ENCODE results near the gene PTPRG.

Gene PTPRG

DNA sequence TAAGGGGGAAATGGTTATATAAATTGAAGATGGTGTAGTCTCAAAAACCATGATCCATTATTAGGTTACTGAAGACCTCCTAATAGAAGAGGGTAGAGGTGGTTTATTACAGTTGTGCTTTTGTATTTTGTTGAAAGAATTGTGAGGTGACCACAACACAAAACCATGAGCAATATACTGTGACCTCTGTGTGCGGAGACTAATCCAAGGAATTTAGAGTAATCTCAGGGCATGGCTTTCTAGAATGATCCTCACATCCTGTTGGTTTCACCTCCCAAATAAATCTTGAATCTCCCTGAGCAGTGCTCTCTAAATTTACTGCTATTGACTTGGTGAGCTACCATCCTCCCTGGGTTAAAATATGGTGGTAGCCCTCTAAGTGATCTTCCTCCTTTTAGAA is 52.3 kb downstream of the PTPRG start:
- no peak for DNase-seq
- no peaks in the 10 kb centered on the region for H3K79me2 ChIP-seq (ENCODE audit: control insufficient read depth, insufficient read depth, low read length, poor library complexity)
- WGBS (ENCODE audit: extremely low coverage, insufficient coverage, insufficient read length) = no CpG with 5 or more reads among the region's 1 CpG

DNA sequence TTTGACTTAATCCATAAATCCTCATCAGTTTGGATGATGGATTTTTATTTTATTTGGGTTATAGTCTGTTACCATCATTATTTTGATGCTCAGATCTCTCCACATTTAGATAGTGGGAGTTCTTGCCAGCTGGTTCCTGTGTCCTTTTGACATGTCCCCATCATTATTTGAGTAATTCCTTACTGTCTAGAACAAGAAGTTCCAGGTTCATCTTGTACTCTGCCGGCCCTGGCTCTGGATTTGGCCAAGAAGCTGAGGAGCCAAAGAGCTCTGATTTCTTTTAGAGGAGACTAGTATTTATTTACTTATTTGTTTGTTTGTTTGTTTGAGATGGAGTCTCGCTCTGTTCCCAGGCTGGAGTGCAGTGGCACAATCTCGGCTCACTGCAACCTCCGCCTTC is 54.3 kb downstream of the PTPRG start:
- no CpG with 5 or more reads among the region's 4 CpGs for WGBS (ENCODE audit: extremely low coverage, insufficient coverage, insufficient read length)
- no peaks in the 10 kb centered on the region for H3K36me3 ChIP-seq (ENCODE audit: control insufficient read depth in 1 of 2, insufficient read depth in 2 of 2, low read length in 2 of 2)
- H3K27me3 ChIP-seq (ENCODE audit: insufficient read depth, low read length) = no peaks in the 10 kb centered on the region
- H3K4me1 ChIP-seq (ENCODE audit: control insufficient read depth in 1 of 2, insufficient read depth in 2 of 2, low read length in 2 of 2) = peaks cover 3 to 5% of the 10 kb centered on the region in 2 experiments
- H3K79me2 ChIP-seq (ENCODE audit: control insufficient read depth, insufficient read depth, low read length, poor library complexity) = no peaks in the 10 kb centered on the region
- H3K79me1 ChIP-seq (ENCODE audit: low read length) = no peaks in the 10 kb centered on the region
- no peak overlapping the region for H3K4ac ChIP-seq (ENCODE audit: low read depth, low read length)
- H4K91ac ChIP-seq (ENCODE audit: low read depth, low read length) = no peak overlapping the region
- no peak for DNase-seq
- no peak overlapping the region for H3K9ac ChIP-seq (ENCODE audit: low read length)
- no peak overlapping the region for H3K18ac ChIP-seq (ENCODE audit: low read length)
- no peak overlapping the region for H3K14ac ChIP-seq (ENCODE audit: low read length)
- H2AK5ac ChIP-seq (ENCODE audit: low read length) = no peak overlapping the region
- H3K27ac ChIP-seq (ENCODE audit: low read depth, low read length) = no peak overlapping the region
- no peak overlapping the region for H3K4me3 ChIP-seq (ENCODE audit: low read depth, low read length)
- H2BK12ac ChIP-seq (ENCODE audit: low read length) = no peak overlapping the region
- H2BK120ac ChIP-seq (ENCODE audit: insufficient read depth, low read length, poor library complexity) = no peak overlapping the region
- H2AFZ ChIP-seq (ENCODE audit: insufficient read depth, low read length, poor library complexity) = no peak overlapping the region
- H3K4me2 ChIP-seq (ENCODE audit: low read length) = no peak overlapping the region
- no peaks in the 10 kb centered on the region for H3K9me3 ChIP-seq (ENCODE audit: insufficient read depth, low read depth, low read length)
- H4K12ac ChIP-seq (ENCODE audit: low read depth, low read length) = no peak overlapping the region
- H2BK5ac ChIP-seq (ENCODE audit: low read depth, low read length, poor library complexity) = no peak overlapping the region
- no peak overlapping the region for H3K23ac ChIP-seq (ENCODE audit: low read length)
- no peak overlapping the region for H4K8ac ChIP-seq (ENCODE audit: low read depth, low read length)

More for the DNA sequence above, 52.3 kb downstream of the PTPRG start:
- no peak overlapping the region for H4K8ac ChIP-seq (ENCODE audit: low read depth, low read length)
- no peak overlapping the region for H4K12ac ChIP-seq (ENCODE audit: low read depth, low read length)
- H3K9me3 ChIP-seq (ENCODE audit: insufficient read depth, low read depth, low read length) = no peaks in the 10 kb centered on the region
- no peak overlapping the region for H2BK120ac ChIP-seq (ENCODE audit: insufficient read depth, low read length, poor library complexity)
- no peak overlapping the region for H3K4ac ChIP-seq (ENCODE audit: low read depth, low read length)
- no peak overlapping the region for H3K14ac ChIP-seq (ENCODE audit: low read length)
- H3K18ac ChIP-seq (ENCODE audit: low read length) = no peak overlapping the region
- H2BK5ac ChIP-seq (ENCODE audit: low read depth, low read length, poor library complexity) = no peak overlapping the region
- H3K4me2 ChIP-seq (ENCODE audit: low read length) = no peak overlapping the region
- H4K91ac ChIP-seq (ENCODE audit: low read depth, low read length) = no peak overlapping the region
- H3K27me3 ChIP-seq (ENCODE audit: insufficient read depth, low read length) = no peaks in the 10 kb centered on the region
- no peak overlapping the region for H2BK12ac ChIP-seq (ENCODE audit: low read length)
- no peaks in the 10 kb centered on the region for H3K79me1 ChIP-seq (ENCODE audit: low read length)
- no peaks in the 10 kb centered on the region for H3K36me3 ChIP-seq (ENCODE audit: control insufficient read depth in 1 of 2, insufficient read depth in 2 of 2, low read length in 2 of 2)
- H2AK5ac ChIP-seq (ENCODE audit: low read length) = no peak overlapping the region
- no peak overlapping the region for H3K27ac ChIP-seq (ENCODE audit: low read depth, low read length)
- H2AFZ ChIP-seq (ENCODE audit: insufficient read depth, low read length, poor library complexity) = no peak overlapping the region
- no peak overlapping the region for H3K9ac ChIP-seq (ENCODE audit: low read length)
- H3K4me1 ChIP-seq (ENCODE audit: control insufficient read depth in 1 of 2, insufficient read depth in 2 of 2, low read length in 2 of 2) = peaks cover 3 to 5% of the 10 kb centered on the region in 2 experiments
- H3K4me3 ChIP-seq (ENCODE audit: low read depth, low read length) = no peak overlapping the region
- H3K23ac ChIP-seq (ENCODE audit: low read length) = no peak overlapping the region

DNA sequence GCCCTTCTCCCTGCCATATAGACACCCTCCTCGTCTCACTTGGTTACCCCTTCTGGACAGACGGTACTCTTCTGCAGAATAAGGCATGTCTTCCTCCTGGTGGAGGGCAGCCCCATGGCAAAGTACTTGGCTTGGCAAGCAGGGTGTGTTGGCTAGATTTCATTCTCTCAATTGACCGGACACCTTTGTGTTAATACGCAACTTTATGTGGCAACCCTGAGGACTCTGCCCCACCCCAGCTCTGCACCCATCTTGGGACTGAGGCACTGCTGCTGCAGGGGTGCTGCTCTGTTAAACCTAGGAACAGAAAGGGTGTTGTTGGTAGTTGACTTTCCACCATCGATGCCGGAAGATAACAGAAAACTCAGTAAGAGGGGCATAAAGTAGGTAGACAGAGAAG is 55.2 kb downstream of the PTPRG start:
- H3K27me3 ChIP-seq (ENCODE audit: insufficient read depth, low read length) = no peaks in the 10 kb centered on the region
- H3K9me3 ChIP-seq (ENCODE audit: insufficient read depth, low read depth, low read length) = no peaks in the 10 kb centered on the region
- H3K18ac ChIP-seq (ENCODE audit: low read length) = no peak overlapping the region
- H2AK5ac ChIP-seq (ENCODE audit: low read length) = no peak overlapping the region
- no peak overlapping the region for H3K9ac ChIP-seq (ENCODE audit: low read length)
- no peak overlapping the region for H4K91ac ChIP-seq (ENCODE audit: low read depth, low read length)
- no peak overlapping the region for H3K4me2 ChIP-seq (ENCODE audit: low read length)
- H4K12ac ChIP-seq (ENCODE audit: low read depth, low read length) = no peak overlapping the region
- no peak overlapping the region for H2AFZ ChIP-seq (ENCODE audit: insufficient read depth, low read length, poor library complexity)
- no peaks in the 10 kb centered on the region for H3K79me1 ChIP-seq (ENCODE audit: low read length)
- H3K4ac ChIP-seq (ENCODE audit: low read depth, low read length) = no peak overlapping the region
- H3K4me3 ChIP-seq (ENCODE audit: low read depth, low read length) = no peak overlapping the region
- no peak overlapping the region for H2BK120ac ChIP-seq (ENCODE audit: insufficient read depth, low read length, poor library complexity)
- no peak overlapping the region for H3K23ac ChIP-seq (ENCODE audit: low read length)
- no CpG with 5 or more reads among the region's 6 CpGs for WGBS (ENCODE audit: extremely low coverage, insufficient coverage, insufficient read length)
- no peak overlapping the region for H3K14ac ChIP-seq (ENCODE audit: low read length)
- DNase-seq = no peak
- no peaks in the 10 kb centered on the region for H3K79me2 ChIP-seq (ENCODE audit: control insufficient read depth, insufficient read depth, low read length, poor library complexity)
- no peak overlapping the region for H2BK12ac ChIP-seq (ENCODE audit: low read length)
- H3K4me1 ChIP-seq (ENCODE audit: control insufficient read depth in 1 of 2, insufficient read depth in 2 of 2, low read length in 2 of 2) = peaks cover 3 to 5% of the 10 kb centered on the region in 2 experiments
- H2BK5ac ChIP-seq (ENCODE audit: low read depth, low read length, poor library complexity) = no peak overlapping the region
- H3K36me3 ChIP-seq (ENCODE audit: control insufficient read depth in 1 of 2, insufficient read depth in 2 of 2, low read length in 2 of 2) = no peaks in the 10 kb centered on the region
- no peak overlapping the region for H4K8ac ChIP-seq (ENCODE audit: low read depth, low read length)
- no peak overlapping the region for H3K27ac ChIP-seq (ENCODE audit: low read depth, low read length)

DNA sequence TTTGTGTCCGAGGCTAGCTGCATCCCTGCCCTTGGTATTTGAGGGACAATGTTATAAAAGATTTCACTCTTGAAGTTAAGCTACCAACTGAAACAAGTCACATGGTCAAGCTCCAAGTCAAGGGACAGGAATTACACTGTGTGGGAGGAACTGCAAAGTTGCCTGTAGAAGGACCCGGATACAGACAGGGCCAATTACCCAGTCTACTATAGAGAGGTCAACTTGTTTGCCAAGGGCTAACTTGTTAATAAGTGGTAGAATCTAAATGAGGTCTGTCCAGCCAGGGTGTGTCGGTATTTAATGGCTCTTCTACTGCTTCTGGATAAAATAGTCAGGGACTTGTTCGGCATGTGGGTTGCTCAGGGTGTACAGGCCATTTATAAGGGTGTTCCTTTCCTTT is 55.7 kb downstream of the PTPRG start:
- Histone ChIP-seq H3K9me3 (ENCODE audit: insufficient read depth, low read depth, low read length) (no peaks in the 10 kb centered on the region), H3K14ac (ENCODE audit: low read length) (no peak overlapping the region), H3K23ac (ENCODE audit: low read length) (no peak overlapping the region), H2AFZ (ENCODE audit: insufficient read depth, low read length, poor library complexity) (no peak overlapping the region), H3K4me3 (ENCODE audit: low read depth, low read length) (no peak overlapping the region), H3K79me2 (ENCODE audit: control insufficient read depth, insufficient read depth, low read length, poor library complexity) (no peaks in the 10 kb centered on the region), H3K27me3 (ENCODE audit: insufficient read depth, low read length) (no peaks in the 10 kb centered on the region), H3K9ac (ENCODE audit: low read length) (no peak overlapping the region), H3K4me1 (ENCODE audit: control insufficient read depth in 1 of 2, insufficient read depth in 2 of 2, low read length in 2 of 2) (peaks cover 3% of the 10 kb centered on the region in 2 experiments), H3K4me2 (ENCODE audit: low read length) (no peak overlapping the region), H2BK12ac (ENCODE audit: low read length) (no peak overlapping the region), H4K8ac (ENCODE audit: low read depth, low read length) (no peak overlapping the region), H2BK120ac (ENCODE audit: insufficient read depth, low read length, poor library complexity) (no peak overlapping the region), H3K18ac (ENCODE audit: low read length) (no peak overlapping the region), H2AK5ac (ENCODE audit: low read length) (no peak overlapping the region), H3K36me3 (ENCODE audit: control insufficient read depth in 1 of 2, insufficient read depth in 2 of 2, low read length in 2 of 2) (no peaks in the 10 kb centered on the region), H3K4ac (ENCODE audit: low read depth, low read length) (no peak overlapping the region), H2BK5ac (ENCODE audit: low read depth, low read length, poor library complexity) (no peak overlapping the region), H4K91ac (ENCODE audit: low read depth, low read length) (no peak overlapping the region), H4K12ac (ENCODE audit: low read depth, low read length) (no peak overlapping the region), H3K27ac (ENCODE audit: low read depth, low read length) (no peak overlapping the region), H3K79me1 (ENCODE audit: low read length) (no peaks in the 10 kb centered on the region)
- no peak for DNase-seq
- no CpG with 5 or more reads among the region's 4 CpGs for WGBS (ENCODE audit: extremely low coverage, insufficient coverage, insufficient read length)
